Measurements from ENCODE around the gene MDM1. TPM values are rescaled to one million over a fixed set of nuclear protein-coding genes. Genes with fewer than 3 reads are reported as not detected.

The MDM1 gene
- total RNA-seq, 2 experiments from 2014 or later, result 23.2 to 24.0 TPM

- H3K4me3 Mint-ChIP-seq, result no peak overlapping the region
- ATAC-seq (ENCODE audit: low read depth) (no peak), DNase-seq (no peak)
- POLR2A ChIA-PET, result no interaction called here
- peaks cover 14% of the 10 kb centered on the region for H3K36me3 Mint-ChIP-seq
- no peaks in the 10 kb centered on the region for H3K27me3 Mint-ChIP-seq
- H3K9me3 Mint-ChIP-seq, result no peaks in the 10 kb centered on the region
- no peak overlapping the region for H3K27ac Mint-ChIP-seq
- peaks cover 19% of the 10 kb centered on the region for H3K4me1 Mint-ChIP-seq
Measured at GRCh38 chr12:68326716-68327115, 5.4 kb downstream of the MDM1 start.

GRCh38 chr12:68325966-68326365, 6.2 kb downstream of the MDM1 start:
- H3K4me1 Mint-ChIP-seq, result peaks cover 14% of the 10 kb centered on the region
- DNase-seq, result no peak
- no peaks in the 10 kb centered on the region for H3K27me3 Mint-ChIP-seq
- H3K36me3 Mint-ChIP-seq, result peaks cover 14% of the 10 kb centered on the region
- H3K9me3 Mint-ChIP-seq, result no peaks in the 10 kb centered on the region
- no peak overlapping the region for H3K27ac Mint-ChIP-seq
- H3K4me3 Mint-ChIP-seq, result no peak overlapping the region
- ATAC-seq (ENCODE audit: low read depth), result no peak
- POLR2A ChIA-PET, result interaction anchor here (0.5 kb wide), 1 partner anchor 313 kb away, joined by 3 read pairs; no protein-coding TSS in a partner anchor

GRCh38 chr12:68324531-68324930, 7.6 kb downstream of the MDM1 start:
- no peaks in the 10 kb centered on the region for H3K27me3 Mint-ChIP-seq
- no peak overlapping the region for H3K27ac Mint-ChIP-seq
- no peak for DNase-seq
- peaks cover 14% of the 10 kb centered on the region for H3K36me3 Mint-ChIP-seq
- POLR2A ChIA-PET, result no interaction called here
- ATAC-seq (ENCODE audit: low read depth), result no peak
- peaks cover 12% of the 10 kb centered on the region for H3K4me1 Mint-ChIP-seq
- H3K4me3 Mint-ChIP-seq, result no peak overlapping the region
- no peaks in the 10 kb centered on the region for H3K9me3 Mint-ChIP-seq

- ATAC-seq (ENCODE audit: low read depth), result no peak
- Mint-ChIP-seq H3K27ac (no peak overlapping the region), H3K4me3 (no peak overlapping the region), H3K27me3 (no peaks in the 10 kb centered on the region), H3K36me3 (peaks cover 8% of the 10 kb centered on the region), H3K4me1 (peaks cover 2% of the 10 kb centered on the region), H3K9me3 (no peaks in the 10 kb centered on the region)
- POLR2A ChIA-PET, result no interaction called here
- no peak for DNase-seq
Measured at GRCh38 chr12:68321140-68321539, 11.0 kb downstream of the MDM1 start.

GRCh38 chr12:68319988-68320623, 12.1 kb downstream of the MDM1 start:
- no peak for DNase-seq
- H3K36me3 Mint-ChIP-seq, result peaks cover 6% of the 10 kb centered on the region
- H3K9me3 Mint-ChIP-seq, result no peaks in the 10 kb centered on the region
- ATAC-seq (ENCODE audit: low read depth), result no peak
- no peak overlapping the region for H3K4me3 Mint-ChIP-seq
- POLR2A ChIA-PET, result no interaction called here
- no peaks in the 10 kb centered on the region for H3K27me3 Mint-ChIP-seq
- no peak overlapping the region for H3K27ac Mint-ChIP-seq
- H3K4me1 Mint-ChIP-seq, result no peaks in the 10 kb centered on the region

- Mint-ChIP-seq H3K4me1 (no peaks in the 10 kb centered on the region), H3K27me3 (no peaks in the 10 kb centered on the region), H3K4me3 (no peak overlapping the region), H3K9me3 (no peaks in the 10 kb centered on the region), H3K36me3 (peaks cover 6% of the 10 kb centered on the region), H3K27ac (no peak overlapping the region)
- no peak for ATAC-seq (ENCODE audit: low read depth)
- POLR2A ChIA-PET, result interaction anchor here (1.2 kb wide), 2 partner anchors 89 to 94 kb away, joined by 3 to 4 read pairs; no protein-coding TSS in a partner anchor
- DNase-seq, result no peak
Measured at GRCh38 chr12:68317047-68317667, 15.0 kb downstream of the MDM1 start.

- POLR2A ChIA-PET, result no interaction called here
- peaks cover 31% of the 10 kb centered on the region for H3K36me3 Mint-ChIP-seq
- ATAC-seq (ENCODE audit: low read depth) (no peak), DNase-seq (no peak)
- no peak overlapping the region for H3K4me3 Mint-ChIP-seq
- peaks cover 1% of the 10 kb centered on the region for H3K9me3 Mint-ChIP-seq
- peaks cover 1% of the 10 kb centered on the region for H3K4me1 Mint-ChIP-seq
- no peaks in the 10 kb centered on the region for H3K27me3 Mint-ChIP-seq
- H3K27ac Mint-ChIP-seq, result no peak overlapping the region
Measured at GRCh38 chr12:68310370-68310769, 21.8 kb downstream of the MDM1 start.

GRCh38 chr12:68306564-68306963, 25.6 kb downstream of the MDM1 start:
- Mint-ChIP-seq H3K36me3 (peaks cover 40% of the 10 kb centered on the region), H3K27ac (no peak overlapping the region), H3K27me3 (no peaks in the 10 kb centered on the region), H3K9me3 (peaks cover 1% of the 10 kb centered on the region), H3K4me1 (peaks cover 1% of the 10 kb centered on the region), H3K4me3 (no peak overlapping the region)
- ATAC-seq (ENCODE audit: low read depth) (no peak), DNase-seq (no peak)
- POLR2A ChIA-PET, result no interaction called here

- DNase-seq (no peak), ATAC-seq (ENCODE audit: low read depth) (no peak)
- peaks cover 1% of the 10 kb centered on the region for H3K9me3 Mint-ChIP-seq
- no peak overlapping the region for H3K4me3 Mint-ChIP-seq
- H3K36me3 Mint-ChIP-seq, result peaks cover 52% of the 10 kb centered on the region
- H3K4me1 Mint-ChIP-seq, result peaks cover 1% of the 10 kb centered on the region
- POLR2A ChIA-PET, result no interaction called here
- no peaks in the 10 kb centered on the region for H3K27me3 Mint-ChIP-seq
- no peak overlapping the region for H3K27ac Mint-ChIP-seq
Measured at GRCh38 chr12:68305278-68305677, 26.9 kb downstream of the MDM1 start.

- POLR2A ChIA-PET, result no interaction called here
- Mint-ChIP-seq H3K27ac (no peak overlapping the region), H3K9me3 (peaks cover 3% of the 10 kb centered on the region), H3K4me1 (peaks cover 1% of the 10 kb centered on the region), H3K4me3 (no peak overlapping the region), H3K27me3 (no peaks in the 10 kb centered on the region), H3K36me3 (peaks cover 55% of the 10 kb centered on the region)
- DNase-seq (no peak), ATAC-seq (ENCODE audit: low read depth) (no peak)
Measured at GRCh38 chr12:68304626-68305025, 27.5 kb downstream of the MDM1 start.

GRCh38 chr12:68303850-68304249, 28.3 kb downstream of the MDM1 start:
- Mint-ChIP-seq H3K27ac (no peak overlapping the region), H3K4me1 (peaks cover 1% of the 10 kb centered on the region), H3K27me3 (no peaks in the 10 kb centered on the region), H3K4me3 (no peak overlapping the region), H3K36me3 (peaks cover 57% of the 10 kb centered on the region), H3K9me3 (peaks cover 5% of the 10 kb centered on the region)
- no peak for DNase-seq
- POLR2A ChIA-PET, result no interaction called here
- no peak for ATAC-seq (ENCODE audit: low read depth)

GRCh38 chr12:68297929-68298328, 34.2 kb downstream of the MDM1 start:
- Mint-ChIP-seq H3K9me3 (peaks cover 4% of the 10 kb centered on the region), H3K27ac (no peak overlapping the region), H3K27me3 (no peaks in the 10 kb centered on the region), H3K36me3 (peaks cover 51% of the 10 kb centered on the region), H3K4me1 (no peaks in the 10 kb centered on the region), H3K4me3 (no peak overlapping the region)
- ATAC-seq (ENCODE audit: low read depth) (no peak), DNase-seq (no peak)
- POLR2A ChIA-PET, result no interaction called here

GRCh38 chr12:68294251-68294650, 37.9 kb downstream of the MDM1 start:
- Mint-ChIP-seq H3K27ac (no peak overlapping the region), H3K27me3 (no peaks in the 10 kb centered on the region), H3K9me3 (no peaks in the 10 kb centered on the region), H3K4me3 (no peak overlapping the region), H3K4me1 (peaks cover 2% of the 10 kb centered on the region), H3K36me3 (peaks cover 30% of the 10 kb centered on the region)
- no peak for ATAC-seq (ENCODE audit: low read depth)
- POLR2A ChIA-PET, result no interaction called here
- no peak for DNase-seq

GRCh38 chr12:68293347-68293746, 38.8 kb downstream of the MDM1 start:
- peaks cover 4% of the 10 kb centered on the region for H3K4me1 Mint-ChIP-seq
- ATAC-seq (ENCODE audit: low read depth) (no peak), DNase-seq (no peak)
- H3K27ac Mint-ChIP-seq, result no peak overlapping the region
- no peaks in the 10 kb centered on the region for H3K27me3 Mint-ChIP-seq
- POLR2A ChIA-PET, result no interaction called here
- H3K4me3 Mint-ChIP-seq, result no peak overlapping the region
- H3K9me3 Mint-ChIP-seq, result peaks cover 2% of the 10 kb centered on the region
- H3K36me3 Mint-ChIP-seq, result peaks cover 24% of the 10 kb centered on the region
